Measurements from ENCODE around the gene TCEAL7. TPM values are rescaled to one million over a fixed set of nuclear protein-coding genes. Genes with fewer than 3 reads are reported as not detected.
"Not testable (repeated sequence)": the region's sequence is repeated elsewhere in the genome, so short reads cannot be mapped to it uniquely, and the experiment has no call there.

The TCEAL7 gene
- total and polyA plus RNA-seq, 4 donors: 45.2 to 155 (median 130) TPM

DNA sequence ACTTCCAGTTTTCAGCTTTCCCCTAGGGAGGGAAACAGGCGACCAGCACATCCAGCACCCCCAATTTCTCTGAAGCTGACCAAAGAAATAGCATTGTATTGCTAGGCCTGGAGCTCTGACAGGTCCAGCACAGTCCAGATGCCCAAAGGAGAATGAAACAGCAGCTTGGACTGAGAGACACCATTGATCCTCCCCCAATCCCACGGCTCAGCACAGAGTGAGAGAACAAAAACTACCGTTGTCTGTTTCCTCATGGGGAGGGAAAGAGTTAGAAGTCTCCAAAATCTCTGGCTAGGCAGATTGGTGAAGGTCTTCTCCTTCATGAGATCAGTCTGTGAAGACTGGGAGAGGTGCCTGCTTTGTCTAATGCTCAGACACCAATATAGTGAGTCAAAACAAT, 8.6 kb downstream of the TCEAL7 start:
- no peak overlapping the region for H3K4me3 ChIP-seq (ENCODE audit: low read depth, low read length)

DNA sequence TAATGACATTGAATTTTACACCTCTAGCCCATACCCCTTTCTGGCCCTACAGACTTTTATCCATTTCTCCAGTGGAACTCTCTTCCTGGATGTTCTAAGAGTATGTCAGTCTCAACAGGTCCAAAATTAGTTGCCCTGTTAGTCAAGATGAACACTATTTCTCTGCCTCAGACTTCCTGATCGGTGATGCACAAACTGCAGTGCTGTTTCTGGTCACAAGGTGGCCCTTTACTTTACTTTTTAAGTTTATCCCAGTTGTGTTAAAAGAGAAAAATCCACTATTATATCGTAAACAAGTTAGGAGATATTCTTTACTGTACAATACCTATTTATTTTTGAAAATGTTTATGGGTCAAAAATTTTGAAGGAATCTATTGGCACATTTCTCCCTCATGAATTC, 13.1 kb downstream of the TCEAL7 start:
- H3K27me3 ChIP-seq (ENCODE audit: control insufficient read depth, insufficient read depth, low read length): peaks cover 20% of the 10 kb centered on the region
- no peaks in the 10 kb centered on the region for H3K36me3 ChIP-seq (ENCODE audit: control insufficient read depth, insufficient read depth, low read length)
- no peak overlapping the region for H3K27ac ChIP-seq (ENCODE audit: low read depth, low read length)
- WGBS (ENCODE audit: insufficient coverage): no CpG with 5 or more reads among the region's 2 CpGs
- peaks cover 2% of the 10 kb centered on the region for H3K4me1 ChIP-seq (ENCODE audit: control insufficient read depth, insufficient read depth, low read length)
- no peak overlapping the region for H3K4me3 ChIP-seq (ENCODE audit: low read depth, low read length)
- peak in 3 of 6 donors; percentile 14 to 76 (median 66) for DNase-seq (ENCODE audit: low read depth in 4 of 6, low spot score in 6 of 6)
- H3K9me3 ChIP-seq (ENCODE audit: control insufficient read depth, insufficient read depth, low read length): no peaks in the 10 kb centered on the region

More for the DNA sequence above, 8.6 kb downstream of the TCEAL7 start:
- H3K9me3 ChIP-seq (ENCODE audit: control insufficient read depth, insufficient read depth, low read length): no peaks in the 10 kb centered on the region
- 0% methylated on average over 1 of the region's 3 CpGs for WGBS (ENCODE audit: insufficient coverage)
- H3K4me1 ChIP-seq (ENCODE audit: control insufficient read depth, insufficient read depth, low read length): no peaks in the 10 kb centered on the region
- no peaks in the 10 kb centered on the region for H3K36me3 ChIP-seq (ENCODE audit: control insufficient read depth, insufficient read depth, low read length)
- peaks cover 12% of the 10 kb centered on the region for H3K27me3 ChIP-seq (ENCODE audit: control insufficient read depth, insufficient read depth, low read length)
- no peak overlapping the region for H3K27ac ChIP-seq (ENCODE audit: low read depth, low read length)
- no peak for DNase-seq (ENCODE audit: low read depth in 4 of 6, low spot score in 6 of 6)

DNA sequence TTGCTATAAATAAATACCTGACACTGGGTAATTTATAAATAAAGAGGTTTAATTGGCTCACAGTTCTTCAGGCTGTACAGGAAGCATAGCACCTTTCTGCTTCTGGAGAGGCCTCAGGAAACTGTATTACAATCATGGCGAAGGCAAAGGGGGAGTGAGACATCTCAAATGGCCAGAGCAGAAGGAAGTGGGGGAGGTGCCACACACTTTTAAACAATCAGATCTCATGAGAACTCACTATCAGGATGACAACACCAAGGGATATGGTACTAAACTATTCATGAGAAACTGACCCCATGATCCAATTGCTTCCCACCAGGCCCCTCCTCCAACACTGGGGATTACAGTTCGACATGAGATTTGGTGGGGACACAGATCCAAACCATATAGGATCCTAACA, 14.6 kb downstream of the TCEAL7 start:
- peaks cover 24% of the 10 kb centered on the region for H3K27me3 ChIP-seq (ENCODE audit: control insufficient read depth, insufficient read depth, low read length)
- H3K9me3 ChIP-seq (ENCODE audit: control insufficient read depth, insufficient read depth, low read length): no peaks in the 10 kb centered on the region
- no peak overlapping the region for H3K27ac ChIP-seq (ENCODE audit: low read depth, low read length)
- H3K4me3 ChIP-seq (ENCODE audit: low read depth, low read length): no peak overlapping the region
- 40% methylated on average over 1 of the region's 2 CpGs for WGBS (ENCODE audit: insufficient coverage)
- no peaks in the 10 kb centered on the region for H3K36me3 ChIP-seq (ENCODE audit: control insufficient read depth, insufficient read depth, low read length)
- DNase-seq (ENCODE audit: low read depth in 4 of 6, low spot score in 6 of 6): no peak
- H3K4me1 ChIP-seq (ENCODE audit: control insufficient read depth, insufficient read depth, low read length): peaks cover 3% of the 10 kb centered on the region

DNA sequence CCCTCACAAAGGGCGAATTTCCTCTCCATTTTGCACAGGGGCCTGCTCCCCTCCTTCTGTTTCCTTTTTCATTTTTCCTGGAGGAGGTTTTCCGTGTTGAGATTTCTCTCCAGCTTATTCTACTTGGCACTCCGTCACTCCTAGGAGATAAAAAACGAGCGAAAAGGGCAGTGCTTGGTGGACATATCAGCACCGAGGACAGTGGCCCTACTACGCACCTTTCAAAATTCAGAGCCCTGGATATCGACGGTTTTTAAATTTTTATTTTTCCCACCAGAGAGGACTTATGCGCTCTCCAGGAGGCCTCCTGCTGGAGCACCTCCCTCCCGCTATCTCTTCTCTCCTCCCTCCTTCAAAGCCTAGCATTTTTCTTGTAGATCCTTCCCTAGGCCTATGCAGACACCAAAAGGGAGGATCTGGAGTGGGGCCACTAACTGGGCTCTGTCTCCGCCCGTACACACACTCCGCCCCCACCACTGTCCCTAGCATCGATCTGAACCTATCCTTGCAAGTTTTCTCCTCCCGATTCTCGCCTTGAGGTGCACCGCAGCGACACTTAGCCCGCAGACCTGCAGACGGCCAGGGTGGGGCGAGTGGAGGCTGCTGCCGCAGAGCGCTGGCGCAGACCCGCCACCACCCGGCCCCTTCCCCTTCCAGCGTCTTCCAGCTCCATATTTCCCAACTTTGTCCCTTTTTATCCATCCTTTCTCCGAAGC, 17.8 kb downstream of the TCEAL7 start:
- Histone ChIP-seq H3K36me3 (ENCODE audit: control insufficient read depth, insufficient read depth, low read length) (no peaks in the 10 kb centered on the region), H3K4me3 (ENCODE audit: low read depth, low read length) (no peak overlapping the region), H3K27me3 (ENCODE audit: control insufficient read depth, insufficient read depth, low read length) (peaks cover 26% of the 10 kb centered on the region), H3K4me1 (ENCODE audit: control insufficient read depth, insufficient read depth, low read length) (peaks cover 3% of the 10 kb centered on the region), H3K27ac (ENCODE audit: low read depth, low read length) (no peak overlapping the region), H3K9me3 (ENCODE audit: control insufficient read depth, insufficient read depth, low read length) (no peaks in the 10 kb centered on the region)
- DNase-seq (ENCODE audit: low read depth in 4 of 6, low spot score in 6 of 6): peak in 1 of 6 donors; percentile 1
- WGBS (ENCODE audit: insufficient coverage): 33% methylated on average over 26 of the region's 29 CpGs

DNA sequence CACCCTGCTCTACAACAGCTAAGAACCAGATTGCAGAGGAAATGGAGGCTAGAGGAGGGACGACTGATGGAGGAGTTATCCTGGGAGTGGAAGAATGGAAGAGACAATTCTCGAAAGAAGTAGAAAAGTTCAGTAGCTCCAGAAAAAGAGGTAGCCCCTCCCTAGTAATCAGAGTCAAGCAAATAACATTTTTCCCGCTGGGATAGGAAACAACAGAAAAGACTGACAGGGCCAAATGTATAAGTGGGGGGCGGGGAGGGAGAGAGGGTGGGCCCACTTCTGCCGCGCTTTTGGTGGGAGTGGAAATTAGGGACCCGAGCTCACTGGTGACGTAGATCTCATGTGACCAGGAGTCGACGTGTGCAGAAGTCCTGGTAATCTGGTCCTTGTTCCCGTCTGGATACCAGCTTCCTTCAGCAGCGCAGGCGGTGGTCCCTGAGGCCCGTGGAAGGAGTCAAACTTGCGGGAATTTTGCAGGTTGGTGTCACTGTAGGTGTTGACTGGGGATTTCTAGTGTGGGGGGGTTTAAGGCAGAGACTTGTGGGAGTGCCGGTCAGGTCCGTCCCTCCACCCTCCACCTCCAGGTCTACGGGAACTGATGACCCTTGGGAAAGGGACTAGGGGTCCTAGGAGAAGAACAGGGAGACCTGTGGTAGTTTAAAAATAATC, 26.2 kb downstream of the TCEAL7 start, which contains the start of gene TCEAL9:
Gene TCEAL9 (plus strand): TSS at position 377 of the 669 bp plus-strand sequence. CDS start 1,179 bp downstream, outside the sequence.
- WGBS (ENCODE audit: insufficient coverage): 19% methylated on average over 13 of the region's 18 CpGs

DNA sequence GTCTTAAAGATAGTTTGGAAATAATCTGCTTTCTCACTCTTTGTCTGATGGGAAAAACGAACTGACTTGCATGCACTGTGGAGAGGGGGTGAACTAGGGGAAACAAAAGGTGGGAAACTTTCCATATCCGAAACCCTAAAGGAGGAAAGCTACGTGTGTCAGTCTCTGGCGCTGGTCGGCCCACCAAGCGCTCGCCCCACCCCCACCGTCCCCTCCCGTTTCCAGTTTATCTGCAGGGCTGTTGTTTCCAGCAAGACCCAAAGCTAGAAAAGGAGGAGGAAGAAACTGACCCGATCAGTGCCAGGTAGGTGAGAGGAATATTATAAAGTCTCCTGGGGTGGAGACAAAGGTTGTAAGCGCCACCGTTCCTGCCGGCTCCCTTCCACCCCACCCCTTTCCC, 26.8 kb downstream of the TCEAL7 start:
- no peaks in the 10 kb centered on the region for H3K4me1 ChIP-seq (ENCODE audit: control insufficient read depth, insufficient read depth, low read length)
- peak overlapping the region; percentile 91 for H3K27ac ChIP-seq (ENCODE audit: low read depth, low read length)
- no CpG with 5 or more reads among the region's 13 CpGs for WGBS (ENCODE audit: insufficient coverage)

More for the DNA sequence above, 26.2 kb downstream of the TCEAL7 start, which contains the start of gene TCEAL9:
- no peaks in the 10 kb centered on the region for H3K27me3 ChIP-seq (ENCODE audit: control insufficient read depth, insufficient read depth, low read length)
- H3K4me3 ChIP-seq (ENCODE audit: low read depth, low read length): peak within 1 kb of the TSS; percentile 89
- no peaks in the 10 kb centered on the region for H3K36me3 ChIP-seq (ENCODE audit: control insufficient read depth, insufficient read depth, low read length)
- no peaks in the 10 kb centered on the region for H3K4me1 ChIP-seq (ENCODE audit: control insufficient read depth, insufficient read depth, low read length)
- no peaks in the 10 kb centered on the region for H3K9me3 ChIP-seq (ENCODE audit: control insufficient read depth, insufficient read depth, low read length)
- peak within 1 kb of the TSS; percentile 91 for H3K27ac ChIP-seq (ENCODE audit: low read depth, low read length)
- DNase-seq (ENCODE audit: low read depth in 4 of 6, low spot score in 6 of 6): peak in 3 of 6 donors; percentile 60 to 93 (median 92)

DNA sequence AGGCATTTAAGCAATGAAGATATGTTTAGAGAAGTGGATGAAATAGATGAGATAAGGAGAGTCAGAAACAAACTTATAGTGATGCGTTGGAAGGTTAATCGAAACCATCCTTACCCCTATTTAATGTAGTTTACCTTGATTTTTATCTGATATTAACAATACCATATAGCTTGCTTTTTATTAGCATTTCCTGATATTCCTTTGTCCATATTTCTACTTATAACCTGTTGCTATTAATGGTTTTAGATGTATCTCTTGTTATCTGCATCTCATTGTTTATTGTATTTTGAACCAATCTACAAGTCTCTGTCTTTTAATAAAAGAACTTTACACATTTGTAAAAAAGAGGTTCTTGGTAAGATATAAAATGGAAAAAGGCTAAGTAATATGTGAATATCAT, 27.8 kb downstream of the TCEAL7 start:
- no peak for DNase-seq (ENCODE audit: low read depth in 4 of 6, low spot score in 6 of 6)
- H3K4me1 ChIP-seq (ENCODE audit: control insufficient read depth, insufficient read depth, low read length): no peaks in the 10 kb centered on the region
- no CpG with 5 or more reads among the region's 2 CpGs for WGBS (ENCODE audit: insufficient coverage)
- H3K27ac ChIP-seq (ENCODE audit: low read depth, low read length): no peak overlapping the region
- H3K9me3 ChIP-seq (ENCODE audit: control insufficient read depth, insufficient read depth, low read length): no peaks in the 10 kb centered on the region
- H3K27me3 ChIP-seq (ENCODE audit: control insufficient read depth, insufficient read depth, low read length): peaks cover 2% of the 10 kb centered on the region
- peak overlapping the region; percentile 89 for H3K4me3 ChIP-seq (ENCODE audit: low read depth, low read length)
- no peaks in the 10 kb centered on the region for H3K36me3 ChIP-seq (ENCODE audit: control insufficient read depth, insufficient read depth, low read length)

More for the DNA sequence above, 26.8 kb downstream of the TCEAL7 start:
- Histone ChIP-seq H3K27me3 (ENCODE audit: control insufficient read depth, insufficient read depth, low read length) (no peaks in the 10 kb centered on the region), H3K36me3 (ENCODE audit: control insufficient read depth, insufficient read depth, low read length) (no peaks in the 10 kb centered on the region), H3K9me3 (ENCODE audit: control insufficient read depth, insufficient read depth, low read length) (no peaks in the 10 kb centered on the region), H3K4me3 (ENCODE audit: low read depth, low read length) (peak overlapping the region; percentile 89)
- DNase-seq (ENCODE audit: low read depth in 4 of 6, low spot score in 6 of 6): peak in 2 of 6 donors; percentile 59 to 64

DNA sequence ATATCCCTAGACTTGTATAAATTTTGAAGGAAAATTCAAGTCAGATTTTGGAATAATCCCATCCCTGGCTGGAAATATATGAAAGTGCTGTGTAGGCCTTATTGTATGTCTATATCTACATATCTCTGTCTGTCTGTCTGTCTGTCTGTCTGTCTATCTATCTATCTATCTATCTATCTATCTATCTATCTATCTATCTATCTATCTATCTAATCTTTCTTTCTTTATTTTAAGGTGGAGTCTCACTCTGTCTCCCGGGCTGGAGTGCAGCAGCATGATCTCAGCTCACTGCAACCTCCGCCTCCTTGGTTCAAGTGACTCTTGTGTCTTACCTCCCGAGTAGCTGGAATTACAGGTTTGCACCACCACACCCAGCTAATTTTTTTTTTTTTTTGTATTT, 29.6 kb downstream of the TCEAL7 start:
- not testable (repeated sequence) for H3K27me3 ChIP-seq (ENCODE audit: control insufficient read depth, insufficient read depth, low read length); H3K4me3 ChIP-seq (ENCODE audit: low read depth, low read length); H3K36me3 ChIP-seq (ENCODE audit: control insufficient read depth, insufficient read depth, low read length); H3K9me3 ChIP-seq (ENCODE audit: control insufficient read depth, insufficient read depth, low read length); H3K27ac ChIP-seq (ENCODE audit: low read depth, low read length); DNase-seq (ENCODE audit: low read depth in 4 of 6, low spot score in 6 of 6); H3K4me1 ChIP-seq (ENCODE audit: control insufficient read depth, insufficient read depth, low read length)
- WGBS (ENCODE audit: insufficient coverage): no CpG with 5 or more reads among the region's 3 CpGs

DNA sequence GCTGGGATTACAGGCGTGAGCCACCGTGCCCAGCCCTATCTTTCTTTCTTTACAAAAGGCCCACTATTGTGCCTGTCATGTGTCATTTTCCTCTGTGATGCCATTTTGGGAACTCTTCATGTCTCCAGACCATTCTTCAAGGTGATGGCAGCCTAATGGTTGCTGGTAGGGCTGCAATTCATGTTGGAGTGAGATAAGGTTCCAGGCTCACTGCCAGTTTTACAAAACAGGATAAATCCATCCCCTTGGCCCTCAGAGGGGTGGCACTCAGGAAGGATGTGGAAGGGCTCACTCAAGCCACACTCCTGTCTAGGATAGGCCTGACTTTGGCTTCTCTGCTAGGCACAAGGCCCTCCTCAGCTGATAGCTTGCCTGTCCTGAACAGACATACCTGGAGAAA, 30.1 kb downstream of the TCEAL7 start:
- Histone ChIP-seq H3K4me1 (ENCODE audit: control insufficient read depth, insufficient read depth, low read length) (no peaks in the 10 kb centered on the region), H3K4me3 (ENCODE audit: low read depth, low read length) (no peak overlapping the region), H3K9me3 (ENCODE audit: control insufficient read depth, insufficient read depth, low read length) (no peaks in the 10 kb centered on the region), H3K27me3 (ENCODE audit: control insufficient read depth, insufficient read depth, low read length) (peaks cover 2% of the 10 kb centered on the region), H3K36me3 (ENCODE audit: control insufficient read depth, insufficient read depth, low read length) (no peaks in the 10 kb centered on the region), H3K27ac (ENCODE audit: low read depth, low read length) (no peak overlapping the region)
- no peak for DNase-seq (ENCODE audit: low read depth in 4 of 6, low spot score in 6 of 6)
- 100% methylated on average over 1 of the region's 2 CpGs for WGBS (ENCODE audit: insufficient coverage)
